GM21786 (cell line): ENCODE measurements around the gene QDPR.

Experiments
- ATAC-seq: cut with Tn5 transposase; IDR thresholded peaks from one replicate; pipeline ENCODE4 v1.9.1; 2021; ENCODE audit not compliant: unreplicated experiment

Gene QDPR

GRCh38 chr4:17528551-17529165 lies 16.8 kb upstream of the QDPR start:
- no peak for ATAC-seq

GRCh38 chr4:17526695-17527477 lies 15.0 kb upstream of the QDPR start:
- ATAC-seq, result no peak

- ATAC-seq, result no peak
These were observed 11.8 kb upstream of the QDPR start for GRCh38 chr4:17523662-17524061.

GRCh38 chr4:17521595-17521994 lies 9.7 kb upstream of the QDPR start:
- ATAC-seq, result no peak

GRCh38 chr4:17517664-17518063 lies 5.8 kb upstream of the QDPR start:
- no peak for ATAC-seq

- no peak for ATAC-seq
These were observed 5.1 kb upstream of the QDPR start for GRCh38 chr4:17516980-17517379.

GRCh38 chr4:17515445-17516407 lies 3.8 kb upstream of the QDPR start:
- ATAC-seq, result no peak

- ATAC-seq, result no peak
These were observed 3.0 kb upstream of the QDPR start, which contains the start of gene CLRN2 for GRCh38 chr4:17514865-17515264. TSS of gene CLRN2 (plus strand) at chr4:17515165. CDS start at chr4:17515267, 102 bp downstream.

- no peak for ATAC-seq
These were observed 1.2 kb upstream of the QDPR start for GRCh38 chr4:17512973-17513665.

- peak; percentile 45 for ATAC-seq
These were observed 361 bp downstream of the QDPR start for GRCh38 chr4:17511509-17511949.

GRCh38 chr4:17511051-17511450 lies 839 bp downstream of the QDPR start:
- no peak for ATAC-seq

- ATAC-seq, result no peak
These were observed 1.3 kb downstream of the QDPR start for GRCh38 chr4:17510582-17510981.

GRCh38 chr4:17504081-17504480 lies 7.8 kb downstream of the QDPR start:
- ATAC-seq, result no peak

GRCh38 chr4:17502756-17503155 lies 9.1 kb downstream of the QDPR start:
- ATAC-seq, result no peak

GRCh38 chr4:17500574-17500973 lies 11.3 kb downstream of the QDPR start:
- no peak for ATAC-seq

- no peak for ATAC-seq
These were observed 13.9 kb downstream of the QDPR start for GRCh38 chr4:17497890-17498523.

- no peak for ATAC-seq
These were observed 17.4 kb downstream of the QDPR start for GRCh38 chr4:17494258-17495190.

- no peak for ATAC-seq
These were observed 18.3 kb downstream of the QDPR start for GRCh38 chr4:17493619-17494018.

GRCh38 chr4:17492876-17493275 lies 19.0 kb downstream of the QDPR start:
- no peak for ATAC-seq
